Muscle of arm (tissue), 12 donors: ENCODE data around the gene GNPDA2. TPM values are rescaled to one million over a fixed set of nuclear protein-coding genes. Genes with fewer than 3 reads are reported as not detected.

Source experiments
- DNase-seq: peaks from one replicate; pipeline ENCODE4 v3.0.0-alpha.2; 2013
- polyA plus RNA-seq, 12 donors: library from polyadenylated mRNA; unstranded; fragments of 120-200 nt; gene quantifications; one replicate each; pipeline ENCODE4 v1.2.1, GENCODE V29; 2013; ENCODE audit not compliant: insufficient read length in 12 of 12

GNPDA2 gene
- polyA plus RNA-seq, 12 donors = 18.0 to 27.4 (median 20.8) TPM; not detected in 1

DNA sequence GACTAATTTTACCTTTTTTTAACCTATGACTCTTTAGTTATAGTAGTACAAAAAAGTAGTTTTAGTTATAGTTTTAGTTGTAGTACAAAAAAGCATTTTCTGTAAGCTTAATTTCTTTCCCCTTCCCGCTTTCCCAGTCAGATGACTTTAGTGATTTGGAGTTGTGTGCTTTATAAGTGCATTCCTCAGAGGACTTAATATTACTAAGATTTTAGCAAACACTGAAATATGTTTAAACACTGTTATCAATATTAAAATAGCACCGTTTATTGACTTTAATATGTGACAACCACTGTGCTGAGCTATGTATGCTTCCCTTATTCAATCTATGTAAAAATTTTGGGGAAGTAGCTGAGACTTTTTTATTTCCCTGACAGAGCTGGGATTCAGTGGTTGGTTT lies 25.3 kb downstream of the GNPDA2 start:
- DNase-seq = no peak

DNA sequence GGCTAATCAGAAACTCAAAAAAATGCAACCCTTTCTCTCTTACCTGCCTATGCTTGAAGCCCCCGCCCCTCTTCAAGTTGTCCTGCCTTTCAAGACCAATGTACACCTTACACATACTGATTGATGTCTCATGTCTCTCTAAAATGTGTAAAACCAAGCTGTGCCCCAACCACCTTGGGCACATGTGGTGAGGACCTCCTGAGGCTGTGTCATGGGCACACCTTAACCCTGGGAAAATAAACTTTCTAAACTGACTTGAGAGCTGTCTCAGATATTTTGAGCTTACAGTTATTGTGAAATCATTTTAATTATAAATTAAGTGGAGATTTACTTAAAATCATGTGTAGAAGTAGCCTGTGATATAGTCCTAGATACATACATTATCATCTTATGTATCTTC lies 25.9 kb downstream of the GNPDA2 start:
- no peak for DNase-seq

DNA sequence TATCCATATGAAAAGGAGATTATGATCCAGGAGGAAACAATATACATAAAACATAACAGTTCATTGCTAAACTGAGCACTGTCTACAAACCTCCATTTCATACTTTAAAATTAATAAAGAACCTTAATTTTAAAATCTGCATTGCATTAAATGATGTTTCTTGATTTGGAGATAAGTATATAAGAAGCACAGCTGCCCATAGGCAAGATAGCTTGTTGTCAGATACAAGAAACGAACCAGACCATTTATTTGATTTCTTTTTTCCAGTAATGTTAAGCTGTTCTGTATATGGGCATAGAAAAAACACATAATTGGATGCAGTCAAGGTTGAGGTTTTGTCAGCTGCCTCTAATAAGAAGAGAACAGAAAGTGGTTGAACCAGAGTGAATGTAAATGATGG lies 41.7 kb downstream of the GNPDA2 start:
- no peak for DNase-seq

DNA sequence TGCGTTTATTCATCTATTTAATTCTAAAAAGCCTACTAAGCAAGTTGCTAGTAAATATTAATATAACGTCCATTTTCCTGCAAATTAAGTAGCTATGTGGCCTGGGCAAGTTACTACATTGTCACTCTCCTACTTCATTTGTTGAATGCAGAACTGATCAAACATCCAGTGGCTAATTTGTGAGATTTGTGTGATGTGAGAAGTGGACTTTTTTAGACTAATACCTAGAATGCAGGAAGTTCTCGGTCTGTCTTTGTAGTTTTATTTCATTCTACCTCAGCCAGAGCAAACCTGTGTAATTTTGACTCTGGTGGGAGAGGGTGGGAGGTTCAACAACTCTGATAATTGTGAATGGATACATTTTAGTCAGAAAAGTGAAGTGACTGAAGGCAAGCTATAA lies 47.3 kb downstream of the GNPDA2 start:
- peak; percentile 5 for DNase-seq

DNA sequence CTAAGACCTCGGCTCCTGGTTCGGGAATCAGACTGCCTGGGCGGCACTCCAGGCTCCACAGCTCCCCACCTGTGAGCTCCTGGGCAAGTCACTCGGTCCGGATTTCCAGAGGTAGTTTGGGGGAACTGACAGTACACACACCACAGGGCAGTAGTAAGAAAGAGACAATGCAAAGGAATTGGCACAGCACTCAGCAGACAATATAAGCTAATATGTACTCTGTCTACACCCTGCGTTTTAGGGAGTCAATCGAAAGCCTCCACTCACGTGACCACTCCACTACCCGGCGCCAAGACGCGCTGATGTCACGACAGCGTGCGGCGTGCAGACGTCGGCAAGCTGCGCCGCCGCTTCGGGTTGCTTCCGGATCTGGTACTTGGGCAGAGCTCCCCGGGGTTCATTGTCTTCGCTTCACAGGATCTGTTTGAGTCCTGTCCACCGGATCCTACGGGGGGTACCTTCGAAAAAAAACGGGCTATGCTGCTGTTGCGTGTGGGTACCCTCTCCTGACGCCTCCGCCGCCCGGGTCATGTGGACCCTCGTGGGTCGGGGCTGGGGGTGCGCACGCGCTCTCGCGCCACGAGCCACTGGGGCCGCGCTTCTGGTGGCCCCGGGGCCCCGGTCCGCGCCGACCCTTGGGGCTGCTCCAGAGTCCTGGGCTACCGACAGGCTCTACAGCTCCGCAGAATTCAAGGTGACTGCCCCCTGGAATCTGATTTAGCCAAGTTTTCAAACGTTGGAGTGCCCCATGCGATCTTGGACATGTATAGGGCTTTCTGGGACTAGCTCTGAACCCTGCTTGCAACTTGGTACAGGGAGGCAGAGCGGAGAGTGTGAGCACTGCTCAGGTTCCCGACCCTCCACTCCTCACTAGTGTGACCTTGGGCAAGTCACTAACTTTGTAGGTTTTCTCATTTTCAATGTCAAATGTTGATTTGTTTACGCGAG lies 48.0 kb downstream of the GNPDA2 start, which contains the start of gene GUF1:
Gene GUF1 (plus strand): TSS at position 327 of the 948 bp plus-strand sequence. CDS start 203 bp downstream, at position 530.
- DNase-seq = peak; percentile 94

DNA sequence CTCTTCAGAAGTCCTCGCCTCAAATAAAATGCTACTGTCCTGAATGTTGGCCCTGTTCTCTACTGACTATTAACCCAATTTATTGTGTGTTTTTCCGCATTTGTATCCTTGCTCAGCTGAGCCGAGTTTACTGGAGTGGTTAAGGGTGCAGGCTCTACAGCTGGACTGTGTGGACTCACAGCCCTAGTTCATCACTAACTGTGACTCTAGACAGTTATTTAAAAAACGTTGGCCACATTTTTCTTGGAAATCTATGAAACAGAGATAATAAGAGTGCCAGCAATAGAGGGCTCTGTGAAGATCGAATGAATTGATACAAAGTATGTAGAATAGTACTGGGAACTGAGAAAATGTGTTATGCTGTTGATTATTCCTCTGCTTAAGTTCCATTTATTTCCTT lies 51.0 kb downstream of the GNPDA2 start:
- no peak for DNase-seq

DNA sequence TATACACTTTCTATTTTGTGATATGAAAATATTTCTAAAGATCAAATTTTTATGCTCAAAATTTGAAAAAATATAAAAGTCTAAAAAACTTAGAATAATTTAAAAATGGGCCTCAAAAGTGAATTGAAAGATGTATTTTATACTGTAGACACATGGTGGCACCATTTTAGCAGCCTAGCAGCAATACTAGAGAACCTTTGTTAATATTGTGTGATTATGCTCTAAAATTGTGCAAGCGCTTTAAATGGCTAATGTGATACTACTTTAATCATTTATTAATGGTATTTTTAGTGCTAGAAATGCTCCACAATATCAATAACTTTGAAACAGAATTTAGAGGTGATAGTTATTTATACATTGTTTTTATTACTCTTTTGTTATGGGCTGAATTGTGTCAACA lies 51.9 kb downstream of the GNPDA2 start:
- DNase-seq = no peak

DNA sequence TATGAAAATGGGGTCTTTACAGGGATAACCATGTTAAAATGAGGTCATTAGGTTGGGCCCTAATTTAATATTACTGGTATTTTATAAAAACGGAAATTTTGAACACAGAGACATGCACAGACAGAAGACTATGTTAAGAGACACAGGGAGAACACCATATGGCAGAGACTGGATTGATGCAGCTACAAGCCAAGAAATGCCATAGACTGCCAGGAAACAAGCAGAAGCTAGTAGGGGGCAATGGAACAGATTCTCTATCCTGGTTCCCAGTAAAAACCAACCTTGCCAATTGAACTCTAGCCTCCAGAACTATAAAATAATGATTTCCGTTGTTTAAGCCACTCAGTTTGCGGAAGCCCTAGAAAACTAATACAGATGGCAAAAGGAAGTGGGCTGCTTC lies 54.7 kb downstream of the GNPDA2 start:
- DNase-seq = no peak

DNA sequence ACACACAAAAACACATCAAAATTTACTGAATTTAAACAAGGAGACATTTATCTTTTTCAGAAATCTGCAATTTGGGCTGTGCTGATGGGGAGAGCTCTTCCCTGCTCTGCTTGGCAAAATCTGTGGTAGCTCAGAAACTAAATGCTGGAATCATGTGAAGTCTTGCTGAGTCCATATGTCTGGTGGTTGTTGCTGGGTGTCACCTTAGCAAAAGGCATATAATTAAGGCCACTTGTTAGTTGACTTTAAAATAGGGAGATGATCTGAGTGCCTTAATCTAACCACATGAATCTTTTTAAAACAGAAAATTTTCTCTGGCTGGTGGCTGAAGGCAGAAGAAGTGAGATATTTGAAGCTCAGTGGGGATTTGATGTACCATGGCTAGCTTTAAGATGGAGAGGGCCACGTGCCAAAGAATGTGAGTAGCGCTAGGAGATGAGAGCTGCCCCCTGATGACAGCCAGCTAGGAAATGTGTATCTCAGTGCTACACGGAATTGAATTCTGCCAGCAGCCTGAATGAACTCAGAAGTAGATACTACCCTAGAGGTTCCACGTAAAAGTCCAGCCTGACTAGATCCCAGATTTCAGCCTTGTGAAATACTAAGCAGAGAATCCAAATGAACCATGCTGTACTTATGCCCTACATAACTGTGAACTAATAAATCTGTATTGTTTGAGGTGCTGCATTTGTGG lies 55.7 kb downstream of the GNPDA2 start:
- DNase-seq = no peak

DNA sequence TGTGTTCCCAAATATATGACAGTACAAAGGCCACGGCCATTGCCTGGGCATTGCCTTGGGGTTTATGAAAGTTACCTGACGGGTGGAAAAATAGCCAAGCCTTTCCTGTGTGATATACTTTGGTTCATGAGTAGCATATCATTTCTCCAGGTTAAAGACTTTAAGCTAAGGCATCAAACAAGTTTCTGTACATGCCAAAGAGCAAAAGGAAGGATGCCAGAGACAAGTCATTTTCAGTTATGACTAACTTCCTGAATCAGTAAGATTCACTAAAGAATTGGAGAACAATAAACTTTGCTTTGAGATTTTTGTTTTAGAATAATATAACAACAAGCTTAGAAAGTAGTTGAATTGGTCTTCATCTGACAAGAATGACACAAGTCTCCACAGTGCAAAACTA lies 57.8 kb downstream of the GNPDA2 start:
- DNase-seq = no peak

DNA sequence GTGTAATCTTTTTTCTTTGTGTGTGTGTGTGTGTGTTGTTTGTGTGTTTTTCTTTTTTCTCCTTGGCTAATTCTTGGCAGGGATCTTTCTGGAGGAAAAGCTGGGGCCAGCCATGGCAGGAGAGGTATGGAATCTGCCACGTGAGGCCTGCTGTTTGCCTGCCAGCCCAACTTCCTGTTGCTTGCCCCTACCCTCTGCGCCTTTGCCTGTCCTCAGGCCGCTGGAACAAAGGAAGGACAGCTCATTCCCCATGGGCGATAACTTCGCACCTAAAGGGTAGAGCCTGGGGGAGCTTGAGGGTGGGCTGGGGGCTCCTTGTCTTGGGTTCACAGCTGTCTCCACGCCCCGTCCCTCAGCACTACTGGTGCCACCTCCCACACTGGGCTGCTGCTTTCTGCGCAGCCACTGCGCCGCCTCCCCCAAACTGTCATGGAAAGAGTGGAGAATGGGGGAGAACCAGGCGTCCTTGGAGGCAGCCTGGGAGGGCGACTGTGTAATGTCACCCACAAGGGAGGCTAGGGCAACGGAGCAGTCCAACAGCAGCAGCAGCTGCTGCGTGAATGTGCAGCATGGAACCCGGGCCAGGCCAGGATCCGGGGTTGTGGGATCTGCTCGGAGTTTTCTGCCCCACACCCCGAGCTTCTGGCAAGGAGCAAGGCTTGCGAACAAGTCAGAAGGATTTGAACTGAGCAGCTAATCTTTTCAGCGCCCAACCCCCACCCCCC lies 62.7 kb downstream of the GNPDA2 start:
- no peak for DNase-seq

DNA sequence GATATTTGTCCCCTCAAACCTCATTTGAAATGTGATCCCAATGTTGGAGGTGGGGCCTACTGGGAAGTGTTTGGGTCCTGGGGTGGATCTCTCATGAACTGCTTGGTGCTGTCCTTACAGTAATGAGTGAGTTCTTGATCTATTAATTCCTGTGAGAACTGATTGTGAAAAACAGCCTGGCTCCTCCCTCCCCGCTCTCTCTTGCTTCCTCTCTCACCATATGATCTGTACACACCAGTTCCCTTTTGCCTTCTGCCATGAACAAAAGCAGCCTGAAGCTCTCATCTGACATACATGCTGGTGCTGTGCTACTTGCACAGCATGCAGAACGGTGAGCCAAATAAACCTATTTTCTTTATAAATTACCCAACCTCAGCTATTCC lies 63.7 kb downstream of the GNPDA2 start:
- DNase-seq = no peak

DNA sequence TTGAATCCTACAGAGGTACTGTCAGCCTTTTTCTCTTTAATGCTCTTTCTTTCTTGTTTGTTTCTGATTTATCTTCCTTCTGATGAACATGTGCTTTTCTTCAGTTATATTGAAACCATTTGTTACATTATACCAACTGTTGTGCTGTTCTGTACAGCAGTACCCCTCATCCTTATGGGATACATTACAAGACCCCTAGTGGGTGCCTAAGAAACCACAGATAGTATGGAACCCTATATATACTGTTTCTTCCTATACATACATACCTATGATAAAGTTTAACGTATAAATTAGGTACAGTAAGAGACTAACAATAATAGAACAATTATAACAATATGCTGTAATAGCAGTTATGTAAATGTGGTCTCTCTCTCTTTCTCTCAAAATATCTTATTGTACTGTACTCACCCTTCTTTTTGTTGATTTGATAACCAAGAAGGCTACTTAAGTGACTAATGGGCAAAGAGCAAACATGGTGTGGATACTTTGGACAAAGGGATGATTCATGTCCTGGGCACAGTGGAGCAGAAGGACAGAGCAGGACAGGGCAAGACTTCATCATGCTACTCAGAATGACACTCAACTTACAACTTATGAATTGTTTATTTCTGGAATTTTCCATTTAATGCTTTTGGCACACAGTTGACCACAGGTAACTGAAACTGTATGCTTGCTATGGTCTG lies 64.3 kb downstream of the GNPDA2 start:
- no peak for DNase-seq

DNA sequence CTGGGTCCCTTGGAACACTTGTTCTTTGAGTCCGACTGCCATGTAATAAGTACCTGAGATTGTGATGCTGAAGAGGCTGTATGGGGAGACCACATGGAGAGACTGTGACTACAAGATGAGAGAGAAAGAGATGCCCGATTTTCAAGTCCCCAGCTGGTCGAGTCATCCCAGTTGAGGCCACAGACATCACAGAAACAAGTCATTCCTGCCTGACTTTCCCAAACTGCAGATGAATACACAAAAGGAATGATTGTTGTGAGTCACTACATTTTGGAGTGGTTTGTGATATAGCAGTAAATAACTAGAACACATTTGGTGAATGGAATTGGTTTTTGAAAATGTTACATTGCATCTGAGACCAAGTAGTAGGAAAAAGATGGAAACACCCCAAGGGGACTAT lies 66.0 kb downstream of the GNPDA2 start:
- no peak for DNase-seq

DNA sequence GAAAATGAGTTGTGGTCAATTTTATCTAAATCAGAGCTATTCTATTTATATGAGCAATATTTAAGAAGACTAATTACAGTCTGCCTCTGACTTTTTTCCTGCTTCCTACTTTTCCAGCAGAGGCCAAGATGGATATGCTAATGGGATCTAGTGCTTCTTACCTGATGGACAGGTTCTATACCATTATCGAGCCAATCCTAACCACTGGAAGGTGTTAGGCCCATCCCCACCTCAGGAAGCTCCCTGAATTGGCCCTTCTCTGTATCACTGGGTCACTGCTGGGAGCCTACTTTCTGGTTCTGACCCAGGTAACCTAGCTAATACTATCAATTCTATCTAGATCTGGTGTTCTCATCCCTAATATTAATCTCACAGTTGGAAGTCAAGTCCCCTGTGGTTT lies 74.4 kb downstream of the GNPDA2 start:
- no peak for DNase-seq

Other genes with a start within 250 kb of the GNPDA2 start
- gene YIPF7, start 74.9 kb downstream of the GNPDA2 start, polyA plus RNA-seq = 1 to 10 TPM in 9 of 12 donors, under 1 TPM in 1, not detected in 2; 0.76 to 6.4 (median 2.9) TPM
- 10 to 100 TPM in 11 of 12 donors, not detected in 1; 20.0 to 29.4 (median 26.6) TPM for gene GUF1, start 48.1 kb downstream of the GNPDA2 start, polyA plus RNA-seq